ENCODE data around the gene SERTM2. TPM values are rescaled to one million over a fixed set of nuclear protein-coding genes. Genes with fewer than 3 reads are reported as not detected.

The SERTM2 gene
- total RNA-seq, 6 donors from 2014 or later, result 0.09 to 0.27 TPM; not detected in 4

DNA sequence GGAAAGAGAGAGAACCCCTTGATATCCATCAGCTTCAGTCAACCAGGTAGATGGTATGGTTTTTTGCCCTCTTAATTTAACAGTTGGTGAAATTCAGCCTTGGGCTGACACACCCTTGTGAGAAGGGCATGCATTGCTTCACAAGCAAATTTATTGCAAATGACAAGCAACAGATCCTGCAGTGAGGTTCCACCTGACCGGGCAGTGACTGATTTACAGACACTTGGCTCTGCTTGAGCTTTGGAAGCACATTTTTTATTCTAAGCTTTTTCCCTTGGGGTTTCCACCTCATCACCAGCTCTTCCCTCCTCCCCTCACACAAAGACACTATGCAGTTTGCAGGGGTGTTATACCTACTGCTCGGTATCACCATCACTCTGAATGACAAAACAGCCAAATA lies 28.3 kb upstream of the SERTM2 start:
- H3K27me3 ChIP-seq, result no peaks in the 10 kb centered on the region
- TF ChIP-seq CTCF (IDR thresholded peaks at IDR 0.05), result no peak
- no peak for TF ChIP-seq POLR2A (IDR thresholded peaks at IDR 0.05)
- TF ChIP-seq POLR2AphosphoS5 (IDR thresholded peaks at IDR 0.05), result no peak
- TF ChIP-seq EP300 (IDR thresholded peaks at IDR 0.05), result no peak
- DNase-seq (no peak), ATAC-seq (ENCODE audit: low FRiP score in 2 of 2) (no peak)
- no peaks in the 10 kb centered on the region for H3K36me3 ChIP-seq
- WGBS, 2 donors, result 56 to 58% methylated on average over 2 of the region's 2 CpGs
- H3K4me1 ChIP-seq, result no peaks in the 10 kb centered on the region
- no peak overlapping the region for H3K4me3 ChIP-seq
- H3K27ac ChIP-seq, result no peak overlapping the region
- H3K9me3 ChIP-seq, result no peaks in the 10 kb centered on the region

DNA sequence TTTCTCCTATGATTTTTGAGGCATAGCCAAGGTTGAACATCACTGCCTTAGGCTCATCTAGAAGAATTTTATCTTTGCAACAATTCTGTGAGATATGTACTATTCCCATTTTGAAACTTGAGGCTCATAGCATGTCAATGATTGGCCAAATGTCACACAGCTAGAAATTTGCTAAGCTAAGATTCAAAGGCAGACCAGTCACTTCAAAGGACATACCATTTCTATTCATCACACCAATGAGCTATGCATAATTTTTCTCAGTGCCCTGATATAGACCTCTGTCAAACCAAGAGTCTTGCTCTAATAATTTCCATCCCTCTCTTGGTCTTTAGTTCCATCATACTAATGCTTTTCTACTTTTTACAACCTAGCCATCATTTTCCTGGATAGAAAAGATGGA lies 27.6 kb upstream of the SERTM2 start:
- DNase-seq (no peak), ATAC-seq (ENCODE audit: low FRiP score in 2 of 2) (no peak)
- no peak for TF ChIP-seq POLR2AphosphoS5 (IDR thresholded peaks at IDR 0.05)
- Histone ChIP-seq H3K27ac (no peak overlapping the region), H3K4me3 (no peak overlapping the region), H3K4me1 (no peaks in the 10 kb centered on the region), H3K36me3 (no peaks in the 10 kb centered on the region), H3K9me3 (no peaks in the 10 kb centered on the region), H3K27me3 (no peaks in the 10 kb centered on the region)

GRCh38 chrX:111490688-111491087 lies 20.8 kb upstream of the SERTM2 start:
- TF ChIP-seq EP300 (IDR thresholded peaks at IDR 0.05) (no peak), POLR2AphosphoS5 (IDR thresholded peaks at IDR 0.05) (no peak), CTCF (IDR thresholded peaks at IDR 0.05) (no peak), POLR2A (IDR thresholded peaks at IDR 0.05) (no peak)
- H3K27me3 ChIP-seq, result no peaks in the 10 kb centered on the region
- H3K4me3 ChIP-seq, result no peak overlapping the region
- H3K9me3 ChIP-seq, result no peaks in the 10 kb centered on the region
- no peaks in the 10 kb centered on the region for H3K36me3 ChIP-seq
- DNase-seq (no peak), ATAC-seq (ENCODE audit: low FRiP score in 2 of 2) (no peak)
- no peaks in the 10 kb centered on the region for H3K4me1 ChIP-seq
- no peak overlapping the region for H3K27ac ChIP-seq

- Histone ChIP-seq H3K27ac (no peak overlapping the region), H3K4me1 (no peaks in the 10 kb centered on the region), H3K27me3 (no peaks in the 10 kb centered on the region), H3K9me3 (no peaks in the 10 kb centered on the region), H3K4me3 (no peak overlapping the region), H3K36me3 (no peaks in the 10 kb centered on the region)
- ATAC-seq (ENCODE audit: low FRiP score in 2 of 2) (no peak), DNase-seq (no peak)
- TF ChIP-seq POLR2A (IDR thresholded peaks at IDR 0.05) (no peak), POLR2AphosphoS5 (IDR thresholded peaks at IDR 0.05) (no peak), CTCF (IDR thresholded peaks at IDR 0.05) (no peak), EP300 (IDR thresholded peaks at IDR 0.05) (no peak)
- 61 to 66% methylated on average over 3 to 4 of the region's 4 CpGs for WGBS, 2 donors
Measured at GRCh38 chrX:111492085-111492484, 19.4 kb upstream of the SERTM2 start.

DNA sequence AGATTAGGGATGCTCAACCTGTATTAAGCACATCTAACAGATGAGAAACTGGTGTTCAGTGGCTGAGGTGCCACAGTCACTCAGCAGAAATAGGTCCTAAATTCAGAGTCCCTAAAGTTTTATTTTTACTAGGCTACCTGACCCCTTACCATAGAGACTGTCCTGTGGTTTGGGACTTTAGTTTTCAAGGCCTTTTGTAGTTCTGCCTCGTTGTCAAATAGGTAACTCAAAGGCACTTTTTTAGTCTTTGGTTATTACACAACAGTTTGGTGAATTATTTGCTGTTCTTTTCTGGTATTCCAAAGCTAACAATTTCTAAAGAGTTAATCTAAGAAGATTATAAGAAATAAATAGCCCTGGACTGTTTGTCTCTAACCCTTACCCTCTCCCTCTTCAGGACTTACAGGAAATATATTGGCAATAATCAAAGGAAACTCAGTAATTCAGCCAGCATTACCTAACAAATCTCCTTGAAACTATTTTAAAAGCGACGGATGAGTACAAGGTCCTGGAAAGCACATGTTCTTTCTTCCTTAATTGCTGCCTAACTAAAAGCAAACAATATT lies 12.8 kb upstream of the SERTM2 start:
- WGBS, 2 donors, result 58 to 60% methylated on average over 3 of the region's 3 CpGs
- TF ChIP-seq CTCF (IDR thresholded peaks at IDR 0.05) (no peak), EP300 (IDR thresholded peaks at IDR 0.05) (no peak), POLR2AphosphoS5 (IDR thresholded peaks at IDR 0.05) (no peak), POLR2A (IDR thresholded peaks at IDR 0.05) (no peak)

More for the DNA sequence above, 12.8 kb upstream of the SERTM2 start:
- Histone ChIP-seq H3K27me3 (no peaks in the 10 kb centered on the region), H3K27ac (no peak overlapping the region), H3K9me3 (no peaks in the 10 kb centered on the region), H3K36me3 (no peaks in the 10 kb centered on the region), H3K4me3 (no peak overlapping the region), H3K4me1 (no peaks in the 10 kb centered on the region)
- DNase-seq (no peak), ATAC-seq (ENCODE audit: low FRiP score in 2 of 2) (no peak)
